Embryonic facial prominence (tissue), 1 donor: Measurements from ENCODE around the gene DRAXIN.

Experiments
- DNase-seq: peaks from one replicate; pipeline ENCODE4 v3.0.0-alpha.2; 2016; ENCODE audit errors: extremely low spot score

The DRAXIN gene

GRCh38 chr1:11736746-11737639 is 45.5 kb downstream of the DRAXIN start:
- DNase-seq, result no peak

DNA sequence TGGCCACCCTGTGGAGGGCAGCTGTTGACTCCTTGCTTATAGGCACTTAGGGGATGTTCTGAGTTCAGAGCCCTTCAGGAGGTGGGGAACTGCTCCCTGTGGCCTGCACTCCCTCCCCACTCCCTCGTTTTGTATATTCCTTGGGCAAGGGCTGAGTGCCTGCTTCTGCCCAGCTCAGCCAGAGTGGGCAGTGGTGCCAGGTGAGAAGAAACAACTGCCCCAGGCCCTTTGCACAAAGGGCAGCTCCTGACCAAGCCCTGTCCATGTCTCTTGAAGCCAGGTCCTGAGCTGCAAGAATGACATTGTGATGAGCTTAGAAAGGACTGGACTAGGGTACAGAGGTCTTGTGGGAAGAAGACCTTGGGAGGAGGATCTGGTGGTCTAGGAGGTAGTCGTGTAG is 46.6 kb downstream of the DRAXIN start:
- DNase-seq, result no peak

DNA sequence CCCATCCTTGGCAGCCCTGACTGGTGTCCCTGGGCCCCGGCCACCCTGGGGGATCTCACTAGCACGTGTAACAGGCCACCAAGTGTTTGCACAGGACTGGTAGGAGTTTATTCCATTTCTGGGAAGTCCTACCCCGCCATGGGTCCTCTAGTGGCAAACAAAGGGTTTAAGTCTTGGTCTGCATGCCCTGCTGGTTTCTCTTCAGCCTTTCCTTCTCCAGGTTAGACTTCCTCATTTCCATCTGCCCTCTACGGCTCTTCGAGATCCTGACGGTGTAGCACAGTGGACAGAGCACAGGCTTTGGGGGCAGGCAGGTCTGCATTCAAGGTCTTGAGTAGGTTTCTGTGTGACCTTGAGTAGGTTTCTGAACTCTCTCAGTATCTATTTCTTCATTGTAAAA is 47.3 kb downstream of the DRAXIN start:
- DNase-seq, result no peak

GRCh38 chr1:11740258-11741192 is 49.0 kb downstream of the DRAXIN start:
- DNase-seq, result no peak

GRCh38 chr1:11741482-11741881 is 50.0 kb downstream of the DRAXIN start:
- no peak for DNase-seq

GRCh38 chr1:11741919-11742558 is 50.5 kb downstream of the DRAXIN start:
- no peak for DNase-seq

DNA sequence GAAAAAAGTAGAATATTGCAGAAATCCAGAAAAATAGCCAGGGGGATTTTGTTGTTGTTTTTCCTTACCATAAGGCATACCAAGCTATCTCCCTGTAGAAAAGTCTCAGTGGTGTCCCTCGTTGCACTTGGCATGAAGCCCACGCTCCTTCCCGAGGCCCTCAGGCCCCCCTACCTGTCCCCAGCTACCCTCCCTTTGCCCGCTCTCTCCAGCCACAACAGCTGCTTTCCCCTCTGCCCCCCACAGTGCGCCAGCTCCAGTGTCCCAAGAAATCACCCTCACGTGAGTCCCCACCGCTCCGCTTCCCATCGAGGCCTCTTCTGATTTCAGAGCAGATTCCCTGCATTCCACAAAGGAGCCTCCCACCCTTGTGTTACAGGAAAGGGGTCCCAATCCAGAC is 52.8 kb downstream of the DRAXIN start:
- no peak for DNase-seq

GRCh38 chr1:11746092-11746491 is 54.6 kb downstream of the DRAXIN start:
- DNase-seq, result no peak

DNA sequence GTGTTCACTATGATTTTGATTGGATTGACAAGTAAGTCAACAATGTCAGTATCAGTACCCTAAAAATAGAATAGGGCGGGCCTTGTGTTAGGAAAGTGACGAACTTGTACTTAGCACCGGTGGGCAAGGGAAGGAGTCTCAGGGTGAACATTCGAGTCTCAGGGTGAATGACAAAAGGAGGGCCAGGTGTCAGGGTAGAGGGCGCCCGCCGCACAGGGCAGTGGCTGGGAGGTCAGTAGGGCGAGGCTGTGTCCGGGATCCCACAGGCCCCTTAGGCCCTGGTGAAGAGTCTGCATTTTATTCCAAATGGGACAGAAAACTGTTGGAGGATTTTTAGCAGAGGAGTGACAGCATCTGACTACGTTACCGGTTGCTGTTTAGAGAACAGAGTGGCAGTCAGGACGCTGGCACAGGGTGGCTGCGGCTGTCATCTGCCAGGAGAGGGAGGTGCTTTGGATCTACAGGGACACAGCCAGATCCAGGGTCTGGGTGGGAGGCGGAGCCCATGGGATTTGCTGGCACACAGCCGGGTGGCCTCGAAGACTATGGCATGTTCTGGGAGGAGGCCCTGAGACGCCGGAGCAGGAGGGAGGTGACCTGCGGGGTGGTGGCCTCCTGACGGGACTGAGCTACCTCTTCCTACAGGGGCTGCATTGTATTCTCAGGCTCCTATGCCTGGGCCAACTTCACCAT is 55.4 kb downstream of the DRAXIN start:
- no peak for DNase-seq

- DNase-seq, result no peak
Observed at GRCh38 chr1:11748294-11749202, 57.0 kb downstream of the DRAXIN start.

- no peak for DNase-seq
Observed at GRCh38 chr1:11749203-11749689, 57.7 kb downstream of the DRAXIN start.

DNA sequence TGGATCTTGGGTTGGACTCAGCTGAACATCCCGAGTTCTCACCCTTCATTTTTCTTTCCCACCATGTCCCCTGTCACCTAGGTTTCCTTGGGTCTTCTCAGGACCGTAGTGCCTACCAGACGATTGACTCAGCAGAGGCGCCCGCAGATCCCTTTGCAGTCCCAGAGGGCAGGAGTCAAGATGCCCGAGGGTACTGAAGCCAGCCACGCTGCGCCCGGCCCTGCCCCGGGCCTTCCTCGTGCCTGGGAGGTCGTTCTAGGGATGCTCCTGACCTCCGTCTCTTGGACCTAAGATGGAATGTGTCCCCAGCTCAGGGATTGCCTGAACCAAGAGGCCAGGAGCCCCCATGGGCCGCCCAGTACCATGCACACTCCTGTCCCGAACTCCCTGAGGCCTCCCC is 58.5 kb downstream of the DRAXIN start:
- no peak for DNase-seq

GRCh38 chr1:11751087-11751486 is 59.6 kb downstream of the DRAXIN start:
- no peak for DNase-seq

- DNase-seq, result no peak
Observed at GRCh38 chr1:11752359-11753088, 61.0 kb downstream of the DRAXIN start.

- DNase-seq, result no peak
Observed at GRCh38 chr1:11753555-11754208, 62.2 kb downstream of the DRAXIN start.

- DNase-seq, result no peak
Observed at GRCh38 chr1:11757047-11757446, 65.5 kb downstream of the DRAXIN start.

DNA sequence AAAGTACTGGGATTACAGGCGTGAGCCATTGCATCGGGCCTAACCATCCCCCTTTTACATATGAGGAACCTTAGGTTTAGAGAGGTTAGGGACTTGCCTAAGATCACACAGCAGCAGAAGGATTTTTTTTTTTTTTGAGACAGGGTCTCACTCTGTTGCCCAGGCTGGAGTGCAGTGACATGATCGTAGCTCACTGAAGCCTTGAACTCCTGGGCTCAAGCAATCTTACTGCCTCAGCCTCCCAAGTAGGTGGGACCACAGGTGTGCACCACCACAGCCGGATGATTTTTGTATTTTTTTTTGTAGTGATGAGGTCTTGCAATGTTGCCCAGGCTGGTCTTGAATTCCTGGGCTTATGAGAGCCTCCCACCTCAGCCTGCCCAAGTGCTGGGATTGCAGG is 68.3 kb downstream of the DRAXIN start:
- DNase-seq, result no peak

GRCh38 chr1:11761285-11761684 is 69.8 kb downstream of the DRAXIN start:
- DNase-seq, result no peak

DNA sequence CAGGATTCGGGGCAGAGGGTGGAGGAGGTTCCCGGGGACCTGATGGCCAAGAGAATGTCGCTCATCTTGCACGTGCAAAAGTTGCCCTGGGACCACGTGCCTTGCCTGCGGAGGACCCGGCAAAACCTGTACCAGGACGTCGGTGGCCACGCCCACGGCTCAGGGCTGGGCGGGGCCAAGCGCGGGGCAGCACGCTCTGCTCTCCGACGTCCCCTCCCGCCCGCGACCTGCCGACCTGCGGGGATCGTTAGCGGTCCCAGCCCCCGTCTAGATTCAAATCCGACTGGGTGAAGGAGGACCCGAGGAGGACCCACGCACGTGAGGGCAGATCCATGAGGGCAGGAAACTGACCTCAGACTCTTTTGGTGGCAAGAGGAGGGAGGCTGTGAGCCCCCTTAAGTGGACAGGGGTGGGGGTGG is 70.5 kb downstream of the DRAXIN start, which contains the start of gene C1orf167:
TSS of gene C1orf167 (plus strand) at position 206 of the 419 bp plus-strand sequence. CDS start 2,208 bp downstream, outside the sequence.
- DNase-seq, result no peak
